ENCODE measurements around the gene AHCY.
A peak's percentile ranks its signal among the peaks of the same experiment; 100 is the strongest.

Gene AHCY

DNA sequence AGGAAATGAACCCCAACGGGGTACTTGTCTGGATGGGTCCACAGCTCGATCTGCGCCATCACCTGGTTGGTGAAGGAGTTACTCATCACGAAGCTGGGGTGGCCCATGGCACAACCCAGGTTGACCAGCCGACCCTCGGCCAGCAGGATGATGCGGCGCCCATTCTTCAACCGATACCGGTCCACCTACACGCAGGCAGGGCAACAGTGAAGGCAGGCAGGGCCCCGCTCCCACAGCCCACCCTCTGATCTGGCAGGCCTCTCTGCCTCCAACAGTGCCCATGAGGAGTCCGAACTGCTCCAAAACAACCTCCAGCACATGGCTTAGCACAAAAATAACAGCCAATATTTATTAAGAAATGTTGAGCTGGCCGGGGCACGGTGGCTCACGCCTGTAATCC is 17.7 kb downstream of the AHCY start:
- no peak for TF ChIP-seq PAX5 (IDR thresholded peaks at IDR 0.05; ENCODE audit: insufficient read depth, low read length, severe bottlenecking)
- TF ChIP-seq SPI1 (IDR thresholded peaks at IDR 0.05; ENCODE audit: low read depth, low read length): no peak
- no peak for DNase-seq (ENCODE audit: insufficient read length, low spot score)
- FAIRE-seq: no peak

DNA sequence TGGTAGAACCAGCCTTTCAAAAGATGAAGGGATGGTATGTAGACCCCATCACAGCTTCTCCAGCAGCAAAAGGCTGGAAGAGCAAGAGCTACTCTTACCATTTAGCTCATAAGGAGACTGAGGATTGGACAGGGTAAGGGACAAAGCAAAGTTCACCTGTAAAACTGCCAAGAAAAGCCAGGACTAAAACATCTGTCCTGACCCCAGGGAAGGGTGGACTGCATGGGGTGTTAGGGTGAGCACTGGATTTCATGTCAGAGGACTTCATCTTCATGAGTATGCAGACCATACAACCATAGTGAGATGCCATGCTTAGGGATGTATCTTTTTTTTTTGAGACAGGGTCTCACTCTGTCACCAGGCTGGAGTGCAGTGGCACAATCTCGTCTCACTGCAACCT is 19.3 kb downstream of the AHCY start:
- TF ChIP-seq SPI1 (IDR thresholded peaks at IDR 0.05; ENCODE audit: low read depth, low read length): no peak
- no peak for TF ChIP-seq POLR2A (IDR thresholded peaks at IDR 0.05; ENCODE audit: low read depth, low read length)
- TF ChIP-seq POU2F2 (IDR thresholded peaks at IDR 0.05; ENCODE audit: low read depth, low read length): no peak
- TF ChIP-seq POLR2AphosphoS5 (IDR thresholded peaks at IDR 0.05; ENCODE audit: low read depth, low read length): no peak
- no peak for TF ChIP-seq PAX5 (IDR thresholded peaks at IDR 0.05; ENCODE audit: insufficient read depth, low read length, severe bottlenecking)
- no peak for TF ChIP-seq TAF1 (IDR thresholded peaks at IDR 0.05; ENCODE audit: low read depth, low read length)
- no peak for DNase-seq (ENCODE audit: insufficient read length, low spot score)
- FAIRE-seq: no peak

GRCh38 chr20:34282041-34282440 is 21.1 kb downstream of the AHCY start:
- no peak for DNase-seq (ENCODE audit: insufficient read length, low spot score)
- no peak for TF ChIP-seq PAX5 (IDR thresholded peaks at IDR 0.05; ENCODE audit: insufficient read depth, low read length, severe bottlenecking)
- TF ChIP-seq SPI1 (IDR thresholded peaks at IDR 0.05; ENCODE audit: low read depth, low read length): no peak
- TF ChIP-seq POLR2AphosphoS5 (IDR thresholded peaks at IDR 0.05; ENCODE audit: low read depth, low read length): no peak
- no peak for TF ChIP-seq TAF1 (IDR thresholded peaks at IDR 0.05; ENCODE audit: low read depth, low read length)
- TF ChIP-seq POU2F2 (IDR thresholded peaks at IDR 0.05; ENCODE audit: low read depth, low read length): no peak
- TF ChIP-seq POLR2A (IDR thresholded peaks at IDR 0.05; ENCODE audit: low read depth, low read length): no peak
- FAIRE-seq: no peak

- no peak for TF ChIP-seq SPI1 (IDR thresholded peaks at IDR 0.05; ENCODE audit: low read depth, low read length)
- no peak for TF ChIP-seq PAX5 (IDR thresholded peaks at IDR 0.05; ENCODE audit: insufficient read depth, low read length, severe bottlenecking)
- no peak for TF ChIP-seq POU2F2 (IDR thresholded peaks at IDR 0.05; ENCODE audit: low read depth, low read length)
- TF ChIP-seq POLR2AphosphoS5 (IDR thresholded peaks at IDR 0.05; ENCODE audit: low read depth, low read length): no peak
- no peak for TF ChIP-seq POLR2A (IDR thresholded peaks at IDR 0.05; ENCODE audit: low read depth, low read length)
- TF ChIP-seq TAF1 (IDR thresholded peaks at IDR 0.05; ENCODE audit: low read depth, low read length): no peak
- DNase-seq (ENCODE audit: insufficient read length, low spot score): no peak
- FAIRE-seq: no peak
Measured at GRCh38 chr20:34281177-34281576, 22.0 kb downstream of the AHCY start.

DNA sequence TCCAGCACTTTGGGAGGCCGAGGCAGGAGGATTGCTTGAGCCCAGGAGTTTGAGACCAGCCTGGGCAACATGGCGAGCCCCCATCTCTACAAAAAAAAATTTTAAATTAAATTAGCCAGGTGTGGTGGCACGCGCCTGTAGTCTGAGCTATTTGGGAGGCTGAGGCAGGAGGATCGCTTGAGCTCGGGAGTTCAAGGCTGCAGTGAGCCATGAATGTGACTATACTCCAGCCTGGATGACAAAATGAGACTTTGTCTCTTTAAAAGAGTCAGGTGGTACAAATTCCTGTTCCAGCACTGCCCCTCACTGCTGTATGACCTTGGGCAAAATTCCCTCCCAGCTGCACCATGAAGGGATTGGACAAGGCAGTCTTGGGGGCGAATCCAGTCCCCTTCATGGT is 28.5 kb downstream of the AHCY start:
- FAIRE-seq (no peak), DNase-seq (ENCODE audit: insufficient read length, low spot score) (no peak)
- no peak for TF ChIP-seq PAX5 (IDR thresholded peaks at IDR 0.05; ENCODE audit: insufficient read depth, low read length, severe bottlenecking)
- TF ChIP-seq SPI1 (IDR thresholded peaks at IDR 0.05; ENCODE audit: low read depth, low read length): no peak
- TF ChIP-seq POU2F2 (IDR thresholded peaks at IDR 0.05; ENCODE audit: low read depth, low read length): no peak
- no peak for TF ChIP-seq POLR2AphosphoS5 (IDR thresholded peaks at IDR 0.05; ENCODE audit: low read depth, low read length)
- TF ChIP-seq TAF1 (IDR thresholded peaks at IDR 0.05; ENCODE audit: low read depth, low read length): no peak
- no peak for TF ChIP-seq POLR2A (IDR thresholded peaks at IDR 0.05; ENCODE audit: low read depth, low read length)

DNA sequence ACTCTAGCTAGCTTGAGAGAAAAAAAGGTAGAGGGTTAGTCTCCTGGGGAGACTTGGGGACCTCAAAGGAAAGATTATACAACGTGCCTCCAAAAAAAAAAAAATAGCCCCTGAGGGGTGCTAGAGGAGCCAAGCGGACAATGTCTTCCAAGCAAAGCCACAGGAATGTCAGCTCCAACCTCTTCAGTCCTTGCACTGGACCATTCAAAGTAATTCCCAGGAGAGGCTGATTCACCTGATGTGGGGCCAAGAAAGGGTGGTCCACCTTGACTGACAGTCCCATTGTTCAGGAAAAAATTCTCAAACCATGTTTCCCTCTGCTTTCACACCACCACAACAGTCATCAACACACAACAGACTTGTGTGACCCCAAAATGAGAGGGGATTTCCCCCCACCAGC is 31.2 kb downstream of the AHCY start:
- no peak for DNase-seq (ENCODE audit: insufficient read length, low spot score)
- peak; percentile 26 for FAIRE-seq
- TF ChIP-seq SPI1 (IDR thresholded peaks at IDR 0.05; ENCODE audit: low read depth, low read length): no peak
- no peak for TF ChIP-seq POLR2AphosphoS5 (IDR thresholded peaks at IDR 0.05; ENCODE audit: low read depth, low read length)
- TF ChIP-seq POU2F2 (IDR thresholded peaks at IDR 0.05; ENCODE audit: low read depth, low read length): no peak
- no peak for TF ChIP-seq POLR2A (IDR thresholded peaks at IDR 0.05; ENCODE audit: low read depth, low read length)
- no peak for TF ChIP-seq TAF1 (IDR thresholded peaks at IDR 0.05; ENCODE audit: low read depth, low read length)
- no peak for TF ChIP-seq PAX5 (IDR thresholded peaks at IDR 0.05; ENCODE audit: insufficient read depth, low read length, severe bottlenecking)

DNA sequence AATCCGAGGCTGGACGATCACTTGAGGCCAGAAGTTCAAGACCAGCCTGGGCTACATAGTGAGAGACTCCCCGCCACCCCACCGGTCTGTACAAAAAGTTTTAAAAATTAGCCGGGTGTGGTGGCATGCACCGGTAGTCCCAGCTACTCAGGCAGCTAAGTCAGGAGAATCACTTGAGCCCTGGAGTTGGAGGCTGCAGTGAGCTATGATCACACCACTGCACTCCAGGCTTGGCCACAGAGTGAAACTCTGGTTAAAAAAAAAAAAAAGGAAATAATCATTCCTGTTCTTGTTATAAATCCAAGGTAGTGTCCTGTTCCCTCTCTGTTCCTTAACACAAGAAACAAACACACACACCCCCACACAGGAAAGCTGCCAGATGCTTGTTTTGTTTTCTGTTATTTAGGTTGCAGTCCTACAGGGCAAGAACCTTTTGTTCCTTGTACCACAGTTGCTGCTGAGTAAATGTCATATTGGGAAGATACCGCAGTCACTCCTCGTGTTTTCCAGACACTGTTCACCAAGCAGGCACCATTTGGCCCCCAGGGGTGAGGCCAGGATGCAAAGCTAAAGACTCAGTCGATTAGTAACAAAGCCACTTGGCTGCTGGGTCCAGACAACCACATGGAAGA is 33.0 kb downstream of the AHCY start:
- DNase-seq (ENCODE audit: insufficient read length, low spot score) (no peak), FAIRE-seq (no peak)
- TF ChIP-seq TAF1 (IDR thresholded peaks at IDR 0.05; ENCODE audit: low read depth, low read length) (no peak), POLR2A (IDR thresholded peaks at IDR 0.05; ENCODE audit: low read depth, low read length) (no peak), PAX5 (IDR thresholded peaks at IDR 0.05; ENCODE audit: insufficient read depth, low read length, severe bottlenecking) (no peak), SPI1 (IDR thresholded peaks at IDR 0.05; ENCODE audit: low read depth, low read length) (no peak), POU2F2 (IDR thresholded peaks at IDR 0.05; ENCODE audit: low read depth, low read length) (no peak), POLR2AphosphoS5 (IDR thresholded peaks at IDR 0.05; ENCODE audit: low read depth, low read length) (no peak)

GRCh38 chr20:34268851-34269636 is 34.1 kb downstream of the AHCY start:
- peak; percentile 13 for FAIRE-seq
- DNase-seq (ENCODE audit: insufficient read length, low spot score): peak; percentile 48
- TF ChIP-seq TAF1 (IDR thresholded peaks at IDR 0.05; ENCODE audit: low read depth, low read length) (no peak), PAX5 (IDR thresholded peaks at IDR 0.05; ENCODE audit: insufficient read depth, low read length, severe bottlenecking) (no peak), POLR2AphosphoS5 (IDR thresholded peaks at IDR 0.05; ENCODE audit: low read depth, low read length) (no peak), POLR2A (IDR thresholded peaks at IDR 0.05; ENCODE audit: low read depth, low read length) (no peak), SPI1 (IDR thresholded peaks at IDR 0.05; ENCODE audit: low read depth, low read length) (no peak), POU2F2 (IDR thresholded peaks at IDR 0.05; ENCODE audit: low read depth, low read length) (no peak)

DNA sequence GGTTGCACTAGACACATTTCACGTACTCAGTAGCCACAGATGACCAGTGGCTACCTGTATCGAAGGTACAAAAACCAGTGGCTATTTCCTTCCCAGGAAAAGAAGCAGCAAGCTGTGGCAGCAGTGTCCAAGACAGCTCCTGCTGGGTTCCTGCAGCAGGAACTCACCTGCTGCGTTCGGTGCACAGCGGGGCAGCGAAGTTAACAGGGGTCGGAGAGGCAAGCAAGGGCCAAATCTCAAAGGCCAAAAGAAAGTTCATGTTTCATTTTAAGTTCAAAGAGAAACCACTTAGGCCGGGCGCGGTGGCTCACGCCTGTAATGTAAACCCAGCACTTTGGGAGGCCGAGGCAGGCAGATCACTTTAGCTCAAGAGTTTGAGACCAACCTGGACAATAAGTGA is 35.0 kb downstream of the AHCY start:
- DNase-seq (ENCODE audit: insufficient read length, low spot score) (no peak), FAIRE-seq (no peak)
- TF ChIP-seq POLR2AphosphoS5 (IDR thresholded peaks at IDR 0.05; ENCODE audit: low read depth, low read length) (no peak), POLR2A (IDR thresholded peaks at IDR 0.05; ENCODE audit: low read depth, low read length) (no peak), POU2F2 (IDR thresholded peaks at IDR 0.05; ENCODE audit: low read depth, low read length) (no peak), PAX5 (IDR thresholded peaks at IDR 0.05; ENCODE audit: insufficient read depth, low read length, severe bottlenecking) (no peak), SPI1 (IDR thresholded peaks at IDR 0.05; ENCODE audit: low read depth, low read length) (no peak), TAF1 (IDR thresholded peaks at IDR 0.05; ENCODE audit: low read depth, low read length) (no peak)
